GM19467 (cell line): ENCODE results near the gene XPO6.
"Not testable (repeated sequence)": the region's sequence is repeated elsewhere in the genome, so short reads cannot be mapped to it uniquely, and the experiment has no call there.

ENCODE experiments used
- ATAC-seq: cut with Tn5 transposase; IDR thresholded peaks from one replicate; pipeline ENCODE4 v1.9.1; 2021; ENCODE audit warnings: mild to moderate bottlenecking, moderate library complexity; ENCODE audit not compliant: unreplicated experiment

The XPO6 gene, protein sequence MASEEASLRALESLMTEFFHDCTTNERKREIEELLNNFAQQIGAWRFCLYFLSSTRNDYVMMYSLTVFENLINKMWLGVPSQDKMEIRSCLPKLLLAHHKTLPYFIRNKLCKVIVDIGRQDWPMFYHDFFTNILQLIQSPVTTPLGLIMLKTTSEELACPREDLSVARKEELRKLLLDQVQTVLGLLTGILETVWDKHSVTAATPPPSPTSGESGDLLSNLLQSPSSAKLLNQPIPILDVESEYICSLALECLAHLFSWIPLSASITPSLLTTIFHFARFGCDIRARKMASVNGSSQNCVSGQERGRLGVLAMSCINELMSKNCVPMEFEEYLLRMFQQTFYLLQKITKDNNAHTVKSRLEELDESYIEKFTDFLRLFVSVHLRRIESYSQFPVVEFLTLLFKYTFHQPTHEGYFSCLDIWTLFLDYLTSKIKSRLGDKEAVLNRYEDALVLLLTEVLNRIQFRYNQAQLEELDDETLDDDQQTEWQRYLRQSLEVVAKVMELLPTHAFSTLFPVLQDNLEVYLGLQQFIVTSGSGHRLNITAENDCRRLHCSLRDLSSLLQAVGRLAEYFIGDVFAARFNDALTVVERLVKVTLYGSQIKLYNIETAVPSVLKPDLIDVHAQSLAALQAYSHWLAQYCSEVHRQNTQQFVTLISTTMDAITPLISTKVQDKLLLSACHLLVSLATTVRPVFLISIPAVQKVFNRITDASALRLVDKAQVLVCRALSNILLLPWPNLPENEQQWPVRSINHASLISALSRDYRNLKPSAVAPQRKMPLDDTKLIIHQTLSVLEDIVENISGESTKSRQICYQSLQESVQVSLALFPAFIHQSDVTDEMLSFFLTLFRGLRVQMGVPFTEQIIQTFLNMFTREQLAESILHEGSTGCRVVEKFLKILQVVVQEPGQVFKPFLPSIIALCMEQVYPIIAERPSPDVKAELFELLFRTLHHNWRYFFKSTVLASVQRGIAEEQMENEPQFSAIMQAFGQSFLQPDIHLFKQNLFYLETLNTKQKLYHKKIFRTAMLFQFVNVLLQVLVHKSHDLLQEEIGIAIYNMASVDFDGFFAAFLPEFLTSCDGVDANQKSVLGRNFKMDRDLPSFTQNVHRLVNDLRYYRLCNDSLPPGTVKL

DNA sequence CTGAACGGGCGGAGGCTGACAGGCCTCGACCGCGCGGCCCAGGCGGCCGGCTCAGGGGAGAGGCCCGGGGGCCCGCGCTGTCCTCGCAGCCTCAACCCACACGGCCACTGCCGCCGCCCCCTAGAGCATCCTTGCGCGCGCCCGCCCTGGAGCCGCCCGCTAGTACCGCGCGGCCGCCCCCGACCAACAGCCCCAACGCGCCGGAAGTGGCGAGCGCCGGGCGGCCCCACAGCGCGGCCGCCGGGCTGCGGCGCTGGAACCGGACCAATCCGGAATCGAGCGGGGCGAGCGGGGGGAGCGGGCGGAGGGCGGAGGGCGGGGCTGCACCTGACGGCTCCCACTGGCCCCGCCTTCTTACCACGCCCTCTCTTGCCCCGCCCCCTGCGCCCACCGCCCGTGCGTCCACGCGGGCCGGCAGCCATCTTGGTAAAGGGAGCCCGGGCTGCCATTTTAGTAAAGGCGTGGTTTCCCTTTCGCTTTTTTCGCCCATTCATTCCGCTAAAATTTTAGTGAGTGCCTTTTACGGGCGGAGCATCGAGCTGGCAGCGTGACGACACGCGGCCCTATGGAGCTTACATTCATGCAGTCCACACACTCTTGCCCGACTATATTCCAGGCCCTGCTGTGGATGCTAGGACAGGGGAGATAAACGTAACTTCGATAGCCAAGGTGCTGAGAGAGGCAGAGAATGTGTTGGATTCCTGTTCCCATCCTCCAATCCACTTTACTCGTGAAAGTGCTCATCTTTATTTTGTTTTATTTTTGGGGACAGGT, at the start of gene XPO6:
Gene XPO6, minus strand, starts transcription at position 208 of the 774 bp plus-strand sequence. CDS start 597 bp downstream, outside the sequence.
- peak; percentile 78 for ATAC-seq

DNA sequence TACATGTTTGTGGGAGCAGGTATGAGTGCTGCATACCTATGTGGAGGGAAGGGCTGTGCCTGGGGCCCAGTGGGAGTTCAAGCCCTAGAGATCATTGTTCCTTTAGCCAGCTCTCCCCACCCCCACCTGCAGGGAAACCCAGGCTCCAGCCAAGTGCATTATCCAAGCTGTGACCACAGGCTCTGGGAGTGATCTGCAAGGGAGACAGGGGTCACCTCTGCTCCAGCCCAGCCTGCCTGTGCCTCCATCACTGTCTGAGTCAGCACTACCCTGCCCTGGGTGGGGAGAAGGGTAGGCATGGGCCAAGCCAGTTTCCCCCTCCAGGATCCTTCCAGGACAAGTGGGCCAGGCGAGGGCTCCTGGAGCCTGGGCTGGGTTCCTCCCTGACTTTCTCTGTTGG, 48.4 kb upstream of the XPO6 start:
- no peak for ATAC-seq

DNA sequence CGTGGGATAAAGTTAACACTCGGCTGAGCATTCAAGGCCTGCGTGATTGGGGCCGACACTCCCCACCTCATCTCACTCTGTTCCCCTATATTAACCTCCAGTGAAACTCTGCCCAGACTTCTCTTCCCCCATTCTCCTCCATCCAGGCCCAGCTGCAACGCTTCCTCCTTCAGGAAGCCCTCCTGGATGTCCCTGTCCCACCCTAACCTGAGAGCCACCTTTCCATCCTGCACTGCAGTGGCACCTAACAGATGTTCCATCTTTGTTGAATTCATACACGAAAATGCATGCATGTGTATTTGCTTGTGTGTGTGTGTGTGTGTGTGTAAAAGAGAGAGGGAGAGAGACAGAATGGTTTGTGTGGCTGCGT, 48.0 kb upstream of the XPO6 start:
- ATAC-seq: no peak

DNA sequence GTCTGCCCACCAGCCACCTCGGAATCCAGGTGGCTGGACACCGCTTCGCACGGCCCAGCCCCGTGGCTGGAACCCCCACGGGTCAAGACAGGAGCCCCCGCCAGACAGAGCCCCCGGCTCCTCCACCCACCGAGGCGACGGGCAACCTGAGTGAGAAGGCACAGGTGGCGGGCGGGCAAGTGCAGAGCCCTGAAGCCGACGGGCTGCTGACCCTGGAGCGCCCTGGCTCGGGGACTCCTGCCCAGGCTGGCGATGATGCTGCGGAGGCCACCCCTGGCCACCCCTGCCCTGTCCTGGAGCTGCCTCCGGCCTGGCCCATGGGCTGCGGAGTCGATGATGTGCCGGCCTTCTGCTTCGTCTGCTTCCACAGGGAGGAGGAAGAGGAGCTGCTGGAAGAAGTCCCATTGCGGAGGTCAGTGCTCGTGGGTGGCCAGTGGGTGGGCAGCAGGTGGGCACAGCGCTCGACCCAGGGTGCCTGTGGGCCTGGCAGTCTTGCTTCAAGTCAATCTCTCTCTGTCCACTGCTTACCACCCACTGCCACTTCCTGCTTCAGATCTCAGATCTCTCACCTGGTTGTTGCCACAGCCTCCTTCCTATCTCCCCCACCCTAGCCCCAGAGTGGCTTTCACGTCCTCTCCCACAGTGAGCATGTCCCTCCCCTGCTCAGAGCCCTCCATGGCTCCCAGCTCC, 47.5 kb upstream of the XPO6 start:
- no peak for ATAC-seq

DNA sequence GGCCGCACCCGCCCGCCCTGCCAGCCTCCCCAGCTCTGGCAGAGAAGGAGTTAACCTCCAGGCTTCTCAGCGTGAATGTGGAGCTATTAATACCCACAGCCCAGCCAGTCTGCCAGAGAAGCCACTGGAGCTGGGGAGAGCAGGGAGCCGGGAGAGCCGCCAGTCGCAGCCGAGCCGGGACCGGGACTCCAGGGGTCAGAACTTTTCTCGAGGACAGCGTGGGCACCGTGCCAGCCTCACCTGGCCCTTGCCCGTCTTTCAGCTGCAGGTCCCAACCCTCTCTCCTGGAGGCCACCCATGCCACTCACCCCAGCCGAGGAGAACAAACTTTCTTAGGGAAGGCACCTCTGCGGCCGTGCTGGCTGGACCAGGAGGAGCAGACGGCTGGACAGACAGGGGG, 46.8 kb upstream of the XPO6 start:
- no peak for ATAC-seq

DNA sequence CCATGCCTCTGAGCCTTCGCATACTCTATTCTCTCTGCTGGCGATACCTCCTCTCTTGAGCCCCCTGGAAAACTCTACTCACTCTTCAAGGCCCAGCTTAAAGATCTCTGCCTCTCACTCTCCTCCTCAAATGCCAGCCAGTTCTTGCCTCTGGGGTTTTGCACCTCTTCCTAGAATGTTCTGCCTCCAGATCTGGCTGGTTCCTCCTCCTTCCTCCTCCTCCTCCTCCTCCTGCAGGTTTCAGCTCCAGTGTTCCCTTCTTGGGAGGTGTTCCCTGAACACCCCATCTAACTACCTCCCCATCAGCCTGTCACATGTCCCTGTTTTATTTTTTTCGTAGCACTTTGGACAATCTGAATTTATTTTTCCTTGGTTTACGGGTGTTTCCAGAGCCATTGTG, 45.5 kb upstream of the XPO6 start:
- no peak for ATAC-seq

DNA sequence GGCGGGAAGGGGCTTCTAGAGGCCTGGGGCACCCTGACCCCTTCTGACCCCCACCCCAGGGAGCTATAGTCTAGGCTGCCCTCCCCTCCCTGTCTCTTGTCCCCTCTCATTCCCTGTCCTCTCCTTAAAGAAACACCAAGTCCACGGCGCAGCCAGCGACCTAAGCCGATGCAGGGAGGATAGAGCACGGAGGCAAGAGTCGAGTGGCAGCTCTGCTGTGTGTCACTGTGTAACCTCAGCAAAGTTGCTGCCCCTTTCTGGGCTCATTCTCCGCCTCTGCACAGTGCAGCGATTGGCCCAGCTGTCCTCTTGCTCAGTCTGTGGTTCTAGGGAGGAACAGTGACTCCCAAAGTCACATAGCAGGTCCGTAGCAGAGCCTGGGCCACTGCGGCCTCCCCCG, 44.1 kb upstream of the XPO6 start:
- no peak for ATAC-seq

DNA sequence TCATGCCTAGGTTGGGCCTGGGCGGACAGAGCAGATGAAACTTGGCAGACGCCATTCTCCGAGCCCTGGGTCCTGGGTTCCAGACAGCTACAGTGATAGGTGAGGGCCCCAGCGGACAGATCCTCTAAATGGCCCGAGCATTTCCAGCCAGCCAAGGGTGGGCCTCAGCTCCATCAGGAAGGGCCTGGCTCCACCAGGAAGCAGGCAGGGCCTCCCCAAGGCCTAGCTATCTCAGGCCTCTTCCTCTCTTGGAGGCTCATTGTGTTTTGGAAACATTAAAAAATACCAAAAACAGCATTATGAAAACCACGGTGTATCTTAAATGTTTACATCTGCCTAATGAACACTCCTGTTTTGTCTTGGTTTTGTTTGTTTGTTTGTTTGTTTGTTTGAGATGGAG, 42.4 kb upstream of the XPO6 start:
- no peak for ATAC-seq

DNA sequence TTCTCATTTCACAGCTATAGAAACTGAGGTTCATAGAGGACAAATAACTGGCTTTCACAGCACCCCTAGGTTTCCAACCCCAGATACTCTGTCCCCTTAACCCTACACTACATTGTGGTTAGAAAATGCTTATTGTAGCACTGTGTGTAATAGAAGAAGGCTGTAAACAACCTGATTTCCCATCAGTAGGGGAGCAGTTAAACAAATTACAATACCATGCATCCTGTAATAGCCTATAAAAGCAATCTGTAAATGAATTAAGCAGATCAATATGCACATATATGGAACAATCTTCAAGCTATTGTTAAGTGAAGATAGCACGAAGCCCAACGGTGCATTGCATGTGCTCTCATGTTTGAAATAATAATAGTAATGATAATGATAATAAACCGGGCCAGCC, 39.2 kb upstream of the XPO6 start:
- no peak for ATAC-seq

DNA sequence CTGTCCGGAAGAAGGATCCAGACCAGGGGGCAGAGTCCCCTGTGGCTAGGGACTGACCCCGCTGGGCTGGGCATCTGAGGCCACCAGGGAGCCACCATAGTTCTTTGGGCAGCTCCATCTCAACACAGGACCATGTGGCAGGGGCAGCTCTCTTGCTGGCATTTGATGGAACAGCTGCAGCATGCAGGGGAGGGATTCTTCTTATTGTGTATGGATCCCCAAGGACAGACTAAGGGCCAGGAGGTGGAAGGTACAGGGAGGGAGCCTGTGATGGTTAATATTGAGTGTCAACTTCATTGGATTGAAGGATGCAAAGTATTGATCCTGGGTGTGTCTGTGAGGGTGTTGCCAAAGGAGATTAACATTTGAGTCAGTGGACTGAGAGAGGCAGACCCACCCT, 37.7 kb upstream of the XPO6 start:
- not testable (repeated sequence) for ATAC-seq

DNA sequence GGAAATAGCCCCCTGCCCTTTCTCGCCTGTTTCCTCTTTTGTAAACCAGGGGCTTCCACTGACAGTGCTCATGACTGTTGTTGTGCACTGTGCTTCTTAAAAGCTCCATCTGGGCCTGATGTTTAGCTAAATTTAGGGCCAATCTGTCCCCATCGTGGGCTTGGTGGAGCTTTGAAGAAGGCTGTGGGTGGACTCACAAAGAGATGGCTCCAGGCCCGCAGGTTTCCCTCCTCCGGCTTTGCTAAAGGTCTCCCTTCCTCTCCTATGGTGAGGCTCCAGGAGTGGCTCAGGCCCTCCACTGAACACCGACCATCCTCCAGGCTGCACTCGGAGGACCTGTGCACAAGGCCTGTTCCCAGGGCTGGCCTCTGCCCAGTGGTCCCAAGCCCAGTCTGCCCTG, 30.2 kb upstream of the XPO6 start:
- ATAC-seq: no peak

DNA sequence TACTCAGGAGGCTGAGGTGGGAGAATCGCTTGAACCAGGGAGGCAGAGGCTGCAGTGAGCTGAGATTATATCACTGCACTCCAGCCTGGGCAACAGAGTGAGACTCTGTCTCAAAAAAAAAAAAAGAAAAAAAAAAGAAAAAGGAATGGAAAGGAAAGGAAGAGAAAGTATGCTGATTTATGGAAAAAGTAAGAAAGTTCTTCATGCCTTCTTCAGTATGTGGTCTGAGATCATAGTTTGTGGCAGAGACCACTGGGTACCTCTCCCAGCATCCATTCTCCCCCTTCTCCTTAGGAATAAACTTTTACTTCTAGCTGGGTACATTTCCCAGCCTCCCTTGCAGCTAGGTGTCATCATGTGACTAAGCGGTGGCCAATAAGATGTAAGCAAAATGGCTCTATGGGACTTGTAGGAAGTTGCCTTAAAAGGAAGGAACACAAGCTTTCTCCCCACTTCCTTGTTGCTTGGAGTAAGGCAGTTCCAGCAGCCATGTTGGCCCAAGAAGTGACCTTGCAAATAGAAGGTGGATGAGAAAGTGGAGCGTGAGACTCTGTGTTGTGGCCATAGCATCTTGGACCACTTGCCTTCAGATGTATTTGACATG, 26.1 kb upstream of the XPO6 start:
- no peak for ATAC-seq

DNA sequence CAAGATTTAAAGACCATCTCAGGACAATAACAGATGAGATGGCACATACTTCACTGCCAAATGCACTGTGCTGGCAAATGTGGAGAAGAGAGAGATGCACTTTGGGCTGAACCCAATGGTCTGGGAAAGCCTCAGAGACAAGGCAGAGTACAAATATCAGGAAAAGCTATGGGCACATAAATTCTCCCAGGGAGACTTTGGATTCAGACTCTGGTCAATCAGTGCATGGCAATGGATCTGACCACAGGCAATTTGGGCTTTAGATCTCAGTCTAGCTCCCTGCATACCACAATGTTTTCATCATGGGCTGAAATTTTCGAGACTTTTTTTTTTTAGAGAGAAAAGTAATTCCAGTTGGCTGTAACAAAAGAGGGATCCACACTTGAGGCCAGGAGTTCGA, 20.0 kb upstream of the XPO6 start:
- no peak for ATAC-seq

DNA sequence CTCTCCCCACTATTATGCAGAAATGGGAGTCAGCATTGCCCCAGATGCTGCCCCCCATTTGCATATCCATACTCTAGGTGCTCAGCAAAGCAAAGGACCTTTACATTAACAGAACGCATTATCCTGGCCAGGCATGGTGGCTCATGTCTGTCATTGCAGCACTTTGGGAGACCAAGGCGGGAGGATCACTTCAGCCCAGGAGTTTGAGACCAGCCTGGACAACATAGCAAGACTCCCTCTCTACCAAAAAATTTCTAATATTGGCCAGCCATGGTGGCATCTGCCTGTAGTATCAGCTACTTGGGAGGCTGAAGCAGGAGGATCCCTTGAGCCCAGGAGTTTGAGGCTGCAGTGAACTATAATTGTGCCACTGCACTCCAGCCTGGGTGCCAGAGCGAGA, 12.1 kb upstream of the XPO6 start:
- ATAC-seq: not testable (repeated sequence)

DNA sequence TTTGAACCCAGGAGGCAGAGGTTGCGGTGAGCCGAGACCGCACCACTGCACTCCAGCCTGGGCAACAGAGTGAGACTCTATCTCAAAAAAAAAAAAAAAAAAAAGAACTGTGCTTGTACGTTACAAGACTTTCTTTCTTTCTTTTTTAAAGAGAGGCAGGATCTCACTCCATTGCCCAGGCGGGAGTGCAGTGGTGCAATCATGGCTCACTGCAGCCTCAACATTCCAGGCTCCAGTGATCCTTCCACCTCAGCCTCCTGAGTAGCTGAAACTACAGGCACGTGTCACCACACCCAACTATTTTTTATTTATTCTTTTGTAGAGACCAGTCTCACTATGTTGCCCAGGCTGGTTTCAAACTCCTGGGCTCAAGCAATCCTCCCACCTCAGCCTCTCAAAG, 8.0 kb upstream of the XPO6 start:
- not testable (repeated sequence) for ATAC-seq

DNA sequence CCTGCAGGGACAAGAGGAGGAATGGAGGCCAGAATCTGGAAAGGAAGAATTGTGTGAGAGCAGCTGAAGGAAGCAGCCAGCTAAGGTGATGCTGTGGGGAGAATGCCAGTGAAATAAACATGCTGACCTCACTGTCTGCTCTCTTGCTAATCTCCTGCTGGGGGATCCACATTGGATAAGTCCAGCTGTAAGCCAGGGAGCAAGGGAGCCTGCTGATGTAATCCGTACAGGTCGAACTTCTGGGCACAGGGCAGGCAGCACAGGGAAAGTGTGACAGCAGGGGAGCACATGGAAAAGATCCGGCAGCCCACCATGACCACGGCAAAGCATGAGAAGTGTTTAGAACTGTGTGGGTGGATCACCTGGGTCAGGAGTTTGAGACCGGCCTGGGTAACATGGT, 7.5 kb upstream of the XPO6 start:
- ATAC-seq: no peak

DNA sequence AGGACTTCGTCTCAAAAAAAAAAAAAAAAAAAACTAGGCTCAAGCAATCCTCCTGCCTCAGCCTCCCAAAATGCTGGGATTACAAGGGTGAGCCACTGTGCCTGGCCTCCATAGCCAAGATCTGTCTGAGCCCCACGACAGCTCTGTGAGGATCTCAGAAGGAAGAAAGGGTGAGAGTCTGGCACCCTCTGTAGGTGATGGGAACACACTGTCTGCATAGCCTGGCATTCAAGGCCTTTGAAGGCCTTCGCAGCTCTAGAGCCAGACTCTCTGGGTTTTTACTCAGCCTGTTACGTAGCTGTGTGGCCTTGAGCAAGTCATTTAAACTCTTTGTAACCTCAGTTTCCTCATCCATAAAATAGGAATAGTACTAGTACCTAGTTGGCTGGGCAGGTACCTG, 6.3 kb upstream of the XPO6 start:
- no peak for ATAC-seq

DNA sequence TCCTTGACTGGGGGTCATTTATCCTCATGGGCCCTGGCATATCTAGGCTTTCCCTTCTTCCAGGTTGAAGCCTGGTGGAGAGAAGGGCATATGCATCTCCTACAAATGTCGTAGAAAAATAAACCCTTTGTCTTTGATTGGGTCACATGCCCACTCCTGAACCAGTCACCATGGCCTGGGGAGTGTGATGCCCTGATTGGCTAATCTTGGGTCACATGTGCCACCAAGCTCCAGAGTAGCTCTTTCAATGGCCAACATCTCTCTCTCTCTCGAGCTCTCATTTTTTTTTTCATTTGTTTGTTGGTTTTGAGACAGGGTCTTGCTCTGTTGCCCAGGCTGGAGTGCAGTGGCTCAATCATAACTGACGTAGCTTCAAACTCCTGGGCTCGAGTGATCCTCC, 5.6 kb upstream of the XPO6 start:
- ATAC-seq: no peak

DNA sequence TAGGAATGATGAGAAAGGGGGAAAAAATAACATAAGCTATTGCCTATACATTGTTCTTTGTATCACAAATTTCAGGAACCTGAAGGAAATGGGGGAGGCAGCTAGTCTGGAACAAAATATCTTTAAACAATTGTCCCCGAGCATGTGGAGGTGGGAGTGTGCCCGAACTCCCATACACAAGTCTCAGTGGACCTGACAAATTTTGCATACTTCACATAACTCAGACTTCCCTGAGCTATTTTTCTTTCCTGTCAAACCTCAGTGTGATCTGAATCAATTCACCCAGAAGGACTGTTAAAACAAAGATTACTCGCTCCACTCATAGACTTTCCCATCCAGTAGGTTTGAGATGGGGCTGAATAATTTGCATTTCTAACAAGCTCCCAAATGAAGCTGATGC, 1.6 kb upstream of the XPO6 start:
- ATAC-seq: no peak

DNA sequence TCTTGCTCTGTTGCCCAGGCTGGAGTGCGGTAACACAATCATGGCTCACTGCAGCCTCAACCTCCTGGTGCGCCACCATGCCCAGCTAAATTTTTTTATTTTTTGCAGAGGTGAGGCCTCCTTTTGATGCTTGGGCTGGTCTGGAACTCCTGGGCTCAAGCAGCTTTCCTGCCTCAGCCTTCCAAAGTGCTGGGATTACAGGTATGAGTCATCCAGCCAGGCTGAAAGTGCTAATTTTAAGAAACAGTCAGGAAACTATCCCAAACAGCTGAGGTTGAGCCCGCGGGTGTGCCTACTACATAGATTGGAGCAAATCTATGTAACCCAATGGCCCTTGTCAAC, 738 bp upstream of the XPO6 start:
- ATAC-seq: no peak
